ENCODE measurements around the gene TASP1.

- TF ChIP-seq CTCF (IDR thresholded peaks at IDR 0.05), result no peak
- TF ChIP-seq POLR2A (IDR thresholded peaks at IDR 0.05), result no peak
- TF ChIP-seq EP300 (IDR thresholded peaks at IDR 0.05), result no peak
Measured at GRCh38 chr20:13442986-13443385, 195.7 kb downstream of the TASP1 start.
